Measurements from ENCODE around the gene REC114. TPM values are rescaled to one million over a fixed set of nuclear protein-coding genes. Genes with fewer than 3 reads are reported as not detected.

Gene REC114
- total RNA-seq, 2 donors from 2014 or later: not detected

GRCh38 chr15:73601451-73602445 is 158.8 kb downstream of the REC114 start:
- Mint-ChIP-seq H3K36me3 (no peaks in the 10 kb centered on the region), H3K9me3 (no peaks in the 10 kb centered on the region), H3K27ac (no peak overlapping the region)
- no peak for ATAC-seq
- no peak for DNase-seq (ENCODE audit: low spot score in 2 of 2)

GRCh38 chr15:73602446-73602843 is 159.5 kb downstream of the REC114 start:
- no peak overlapping the region for H3K27ac Mint-ChIP-seq
- ATAC-seq: peak in 1 of 2 donors; percentile 31
- H3K9me3 Mint-ChIP-seq: no peaks in the 10 kb centered on the region
- no peaks in the 10 kb centered on the region for H3K36me3 Mint-ChIP-seq
- DNase-seq (ENCODE audit: low spot score in 2 of 2): no peak

DNA sequence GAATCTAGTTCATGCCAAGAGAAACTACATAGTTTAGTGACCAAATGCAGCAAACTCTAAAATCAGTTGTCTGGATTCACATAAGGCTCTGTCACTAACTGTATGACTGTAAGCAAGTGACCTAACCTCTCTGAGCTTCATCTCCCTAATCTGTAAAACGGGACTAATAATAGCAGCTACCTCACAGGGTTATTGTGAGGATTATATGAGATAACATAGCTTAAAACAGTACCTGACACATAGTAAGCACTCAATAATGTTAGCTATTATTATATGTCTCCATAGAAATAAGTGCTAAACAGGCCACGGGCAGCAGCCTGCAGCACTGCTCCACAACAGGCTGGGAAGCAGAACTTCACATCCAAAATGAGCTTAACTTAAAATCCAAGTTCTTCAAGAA is 160.0 kb downstream of the REC114 start:
- ATAC-seq (no peak), DNase-seq (ENCODE audit: low spot score in 2 of 2) (no peak)
- H3K9me3 Mint-ChIP-seq: no peaks in the 10 kb centered on the region
- no peaks in the 10 kb centered on the region for H3K36me3 Mint-ChIP-seq
- no peak overlapping the region for H3K27ac Mint-ChIP-seq

DNA sequence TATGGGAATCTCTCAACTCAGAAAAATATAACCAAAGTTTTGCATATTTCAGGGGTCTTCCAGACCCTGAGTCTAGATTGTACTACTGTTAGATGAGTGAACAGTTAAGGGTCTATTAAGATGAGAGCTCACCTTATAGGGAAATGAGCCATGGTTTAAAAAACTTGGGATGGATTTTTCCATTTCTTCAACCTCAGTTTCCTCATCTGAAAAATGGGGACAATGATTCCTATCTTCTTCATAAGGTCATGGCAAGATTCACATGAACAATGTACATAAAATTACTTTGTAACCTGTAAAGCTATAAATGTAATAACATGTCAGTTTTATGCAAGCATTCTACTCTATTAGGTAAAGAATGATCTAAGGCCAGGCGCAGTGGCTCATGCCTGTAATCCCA is 161.5 kb downstream of the REC114 start:
- no peak overlapping the region for H3K27ac Mint-ChIP-seq
- no peaks in the 10 kb centered on the region for H3K9me3 Mint-ChIP-seq
- H3K36me3 Mint-ChIP-seq: no peaks in the 10 kb centered on the region
- no peak for ATAC-seq
- DNase-seq (ENCODE audit: low spot score in 2 of 2): no peak

GRCh38 chr15:73605759-73606436 is 162.9 kb downstream of the REC114 start:
- Mint-ChIP-seq H3K9me3 (no peaks in the 10 kb centered on the region), H3K36me3 (no peaks in the 10 kb centered on the region), H3K27ac (no peak overlapping the region)
- DNase-seq (ENCODE audit: low spot score in 2 of 2) (no peak), ATAC-seq (no peak)

DNA sequence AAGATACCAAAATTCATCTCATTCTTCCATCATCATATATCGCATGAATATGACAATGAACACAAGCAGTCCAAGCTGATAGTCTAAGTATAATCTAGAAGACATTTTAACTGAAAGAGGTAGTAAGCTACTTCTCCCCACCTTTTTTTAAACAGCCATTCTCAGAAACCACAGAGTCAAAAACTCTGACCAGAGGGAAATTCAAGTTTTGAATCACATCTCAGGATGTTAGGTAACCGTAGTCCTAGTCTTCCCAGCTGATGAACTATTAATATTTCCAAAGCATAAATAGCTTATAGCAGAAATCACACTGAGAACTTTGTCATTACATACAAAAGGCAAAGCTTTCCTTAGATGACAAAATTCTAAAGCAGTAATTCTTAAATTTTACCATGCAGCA is 164.4 kb downstream of the REC114 start:
- no peak for ATAC-seq
- H3K36me3 Mint-ChIP-seq: no peaks in the 10 kb centered on the region
- peak overlapping the region in 1 of 2 donors; percentile 20 for H3K27ac Mint-ChIP-seq

GRCh38 chr15:73607843-73608242 is 164.9 kb downstream of the REC114 start:
- H3K9me3 Mint-ChIP-seq: no peaks in the 10 kb centered on the region
- no peak overlapping the region for H3K27ac Mint-ChIP-seq
- ATAC-seq (no peak), DNase-seq (ENCODE audit: low spot score in 2 of 2) (no peak)
- no peaks in the 10 kb centered on the region for H3K36me3 Mint-ChIP-seq

More for the DNA sequence above, 164.4 kb downstream of the REC114 start:
- DNase-seq (ENCODE audit: low spot score in 2 of 2): no peak
- H3K9me3 Mint-ChIP-seq: no peaks in the 10 kb centered on the region

GRCh38 chr15:73608475-73608874 is 165.5 kb downstream of the REC114 start:
- no peak for ATAC-seq

GRCh38 chr15:73608941-73609340 is 166.0 kb downstream of the REC114 start:
- Mint-ChIP-seq H3K36me3 (no peaks in the 10 kb centered on the region), H3K27ac (no peak overlapping the region), H3K9me3 (no peaks in the 10 kb centered on the region)
- ATAC-seq: peak; percentile 43 to 59
- no peak for DNase-seq (ENCODE audit: low spot score in 2 of 2)

More at GRCh38 chr15:73608475-73608874, 165.5 kb downstream of the REC114 start:
- Mint-ChIP-seq H3K9me3 (no peaks in the 10 kb centered on the region), H3K36me3 (no peaks in the 10 kb centered on the region), H3K27ac (no peak overlapping the region)
- DNase-seq (ENCODE audit: low spot score in 2 of 2): no peak

Other genes starting within 250 kb of the REC114 start
- under 1 TPM in 1 of 2 donors, not detected in 1; 0.04 TPM for gene HCN4, start 74.2 kb upstream of the REC114 start, total RNA-seq
- 10 to 100 TPM; 37.2 to 38.4 TPM for gene NPTN, start 190.2 kb downstream of the REC114 start, total RNA-seq
- 1 to 10 TPM in 1 of 2 donors, under 1 TPM in 1; 0.73 to 2.5 TPM for gene CD276, start 241.2 kb downstream of the REC114 start, total RNA-seq